Ramos (cell line): ENCODE data around the gene CEP57L1.
"Not testable (repeated sequence)": the region's sequence is repeated elsewhere in the genome, so short reads cannot be mapped to it uniquely, and the experiment has no call there.

Experiments used
- in situ Hi-C: fragments of 300-500 bp; cut with MboI; formaldehyde crosslinking; loops from one replicate; pipeline ENCODE4 v1.14.3; 2022; ENCODE audit warnings: low sequenced_read_pairs; ENCODE audit not compliant: unreplicated experiment

The CEP57L1 gene

GRCh38 chr6:109071125-109071917, 24.0 kb upstream of the CEP57L1 start:
- in situ Hi-C loops = no loop called here

GRCh38 chr6:109073344-109074132, 21.8 kb upstream of the CEP57L1 start:
- in situ Hi-C loops = no loop called here

- in situ Hi-C loops = no loop called here
These were observed 21.2 kb upstream of the CEP57L1 start for GRCh38 chr6:109074133-109074415.

- in situ Hi-C loops = no loop called here
These were observed 19.4 kb upstream of the CEP57L1 start for GRCh38 chr6:109075934-109076333.

- in situ Hi-C loops = no loop called here
These were observed 18.9 kb upstream of the CEP57L1 start for GRCh38 chr6:109076377-109076776.

- in situ Hi-C loops = no loop called here
These were observed 15.3 kb upstream of the CEP57L1 start for GRCh38 chr6:109079981-109080380.

- in situ Hi-C loops = no loop called here
These were observed 14.3 kb upstream of the CEP57L1 start for GRCh38 chr6:109081026-109081425.

GRCh38 chr6:109081516-109082187, 13.7 kb upstream of the CEP57L1 start:
- in situ Hi-C loops = no loop called here

GRCh38 chr6:109082188-109082577, 13.1 kb upstream of the CEP57L1 start:
- in situ Hi-C loops = no loop called here

- in situ Hi-C loops = no loop called here
These were observed 11.7 kb upstream of the CEP57L1 start for GRCh38 chr6:109083657-109084056.

GRCh38 chr6:109084146-109084545, 11.2 kb upstream of the CEP57L1 start:
- in situ Hi-C loops = not testable (repeated sequence)

- in situ Hi-C loops = no loop called here
These were observed 7.5 kb upstream of the CEP57L1 start for GRCh38 chr6:109087661-109088264.

GRCh38 chr6:109088995-109089394, 6.3 kb upstream of the CEP57L1 start:
- in situ Hi-C loops = no loop called here

- in situ Hi-C loops = no loop called here
These were observed 3.8 kb upstream of the CEP57L1 start for GRCh38 chr6:109091314-109092024.

- in situ Hi-C loops = no loop called here
These were observed 3.2 kb upstream of the CEP57L1 start for GRCh38 chr6:109092074-109092473.

- in situ Hi-C loops = no loop called here
These were observed 1.4 kb upstream of the CEP57L1 start for GRCh38 chr6:109093732-109094415.

- in situ Hi-C loops = no loop called here
These were observed 781 bp upstream of the CEP57L1 start, which contains the start of gene SESN1 for GRCh38 chr6:109094416-109095035. TSS of gene SESN1 (minus strand) at chr6:109094846. CDS start at chr6:109094073, 773 bp downstream.

- in situ Hi-C loops = no loop called here
These were observed 453 bp downstream of the CEP57L1 start for GRCh38 chr6:109095835-109096084.

GRCh38 chr6:109096208-109096607, 901 bp downstream of the CEP57L1 start:
- in situ Hi-C loops = no loop called here
